Right lobe of liver (tissue), 6 donors: Measurements from ENCODE around the gene OLFM2. TPM values are rescaled to one million over a fixed set of nuclear protein-coding genes. Genes with fewer than 3 reads are reported as not detected.

Experiments
- ATAC-seq, 4 donors: fragments of 200-7000 bp; cut with Tn5 transposase; one replicate each; pipeline ENCODE4 v1.9.1; 2020; ENCODE audit warnings: mild to moderate bottlenecking in 4 of 4, moderate library complexity in 4 of 4
- DNase-seq, 3 donors: peaks; one replicate each; pipeline ENCODE4 v3.0.0-alpha.2; 2020
- H3K27ac ChIP-seq, 3 donors: fragments of 200-600 bp; one replicate each; pipeline ENCODE4 v1.8.0; 2022
- H3K27me3 ChIP-seq, 2 donors: fragments of 200-600 bp; one replicate each; pipeline ENCODE4 v1.8.0; 2022
- H3K36me3 ChIP-seq, 4 donors: fragments of 200-600 bp; sonication (generic) in 1 of 4; one replicate each; pipeline versions ENCODE4 v1.5.1 to v1.8.0; 2017 to 2022; ENCODE audit warnings: control low read depth in 1 of 4
- H3K4me1 ChIP-seq, 4 donors: fragments of 200-600 bp; sonication (generic) in 1 of 4; one replicate each; pipeline versions ENCODE4 v1.5.1 to v1.8.0; 2017 to 2022; ENCODE audit warnings: control low read depth in 1 of 4
- H3K4me3 ChIP-seq, 3 donors: fragments of 200-600 bp; one replicate each; pipeline ENCODE4 v1.8.0; 2022
- H3K9me3 ChIP-seq, 4 donors: fragments of 200-600 bp; sonication (generic) in 1 of 4; one replicate each; pipeline versions ENCODE4 v1.5.1 to v1.8.0; 2017 to 2022; ENCODE audit warnings: control low read depth in 1 of 4
- CTCF ChIP-seq, 4 donors: fragments of 200-600 bp in 3 of 4; fragments of 450-650 bp in 1 of 4; IDR thresholded peaks; one replicate each; pipeline versions ENCODE4 v1.5.1 to v1.8.0; 2016 to 2022; ENCODE audit warnings: antibody characterized with exemption in 4 of 4, mild to moderate bottlenecking in 2 of 4
- POLR2A ChIP-seq: fragments of 450-650 bp; IDR thresholded peaks from one replicate; pipeline ENCODE4 v1.6.1; 2017; ENCODE audit warnings: antibody characterized with exemption, mild to moderate bottlenecking
- WGBS: methylation state at CpG from one replicate; pipeline ENCODE4 v1.1.6; 2018; ENCODE audit warnings: low coverage, low lambda C conversion rate; ENCODE audit not compliant: insufficient coverage; ENCODE audit errors: missing lambda C conversion rate; 5-methylcytosine and 5-hydroxymethylcytosine counted together
- intact Hi-C, 2 donors: fragments of 100-400 bp; cut with DNase I; formaldehyde crosslinking; loops; one replicate each; pipeline versions ENCODE4 v1.11.2 to v1.14.1; 2022
- total RNA-seq, 6 experiments: library from RNA; depleted of rRNA in 2 of 6; stranded (reverse); fragments of >200 nt in 2 of 6; fragmentation: NEBNext Ultra II Directional in 3 of 6; extraction: Animal tissue kit (Norgen Biotek cat#: 25700) in 3 of 6; gene quantifications; one replicate each; pipeline versions ENCODE4 v1.1.0 to v1.2.4, GENCODE V29; 2016 to 2023
- donor health status: DM: no; HTN: yes; CAD: no.
- donor health status: DM: no; HTN: no; CAD: no.
- donor health status: DM: no; HTN: no; CAD: no.
- donor health status: DM: no; HTN: yes; CAD: no.
- donor health status: DM: no; HTN: yes; CAD: no.

The OLFM2 gene
- total RNA-seq, 6 experiments from 2014 or later = 3.8 to 72.5 (median 31.8) TPM

- ATAC-seq (no peak), DNase-seq (peak in 1 of 3 donors; percentile 31)
- WGBS = 50% methylated on average over 1 of the region's 95 CpGs
Measured at GRCh38 chr19:9913237-9914000, 22.9 kb downstream of the OLFM2 start.

GRCh38 chr19:9912551-9913236 lies 23.6 kb downstream of the OLFM2 start:
- H3K27me3 ChIP-seq = no peaks in the 10 kb centered on the region
- no peak for ATAC-seq
- H3K36me3 ChIP-seq = no peaks in the 10 kb centered on the region
- no peak overlapping the region for H3K4me3 ChIP-seq
- TF ChIP-seq POLR2A = no peak
- no peaks in the 10 kb centered on the region for H3K9me3 ChIP-seq
- no peak for DNase-seq
- H3K4me1 ChIP-seq = peaks cover 0 to 11% (median 0%) of the 10 kb centered on the region in 4 donors
- H3K27ac ChIP-seq = no peak overlapping the region
- intact Hi-C loops = no loop called here
- 30% methylated on average over 12 of the region's 24 CpGs for WGBS

More at GRCh38 chr19:9913237-9914000, 22.9 kb downstream of the OLFM2 start:
- Histone ChIP-seq H3K36me3 (no peaks in the 10 kb centered on the region), H3K27me3 (no peaks in the 10 kb centered on the region), H3K4me3 (peak overlapping the region; percentile 38 to 51 (median 50)), H3K9me3 (no peaks in the 10 kb centered on the region), H3K27ac (no peak overlapping the region), H3K4me1 (peaks cover 0 to 11% (median 0%) of the 10 kb centered on the region in 4 donors)
- TF ChIP-seq CTCF (IDR thresholded peaks at IDR 0.05) (no peak), POLR2A (no peak)
- intact Hi-C loops = no loop called here

GRCh38 chr19:9911524-9912185 lies 24.7 kb downstream of the OLFM2 start:
- Histone ChIP-seq H3K4me1 (peaks cover 0 to 11% (median 0%) of the 10 kb centered on the region in 4 donors), H3K27ac (no peak overlapping the region), H3K27me3 (no peaks in the 10 kb centered on the region), H3K36me3 (no peaks in the 10 kb centered on the region), H3K9me3 (no peaks in the 10 kb centered on the region), H3K4me3 (no peak overlapping the region)
- WGBS = 69% methylated on average over 5 of the region's 6 CpGs
- TF ChIP-seq POLR2A = no peak
- no peak for TF ChIP-seq CTCF (IDR thresholded peaks at IDR 0.05)
- intact Hi-C loops = no loop called here
- DNase-seq = no peak
- ATAC-seq = no peak

GRCh38 chr19:9910625-9911024 lies 25.7 kb downstream of the OLFM2 start:
- H3K4me1 ChIP-seq = peaks cover 0 to 11% (median 0%) of the 10 kb centered on the region in 4 donors
- no peak for TF ChIP-seq POLR2A
- no peak for TF ChIP-seq CTCF (IDR thresholded peaks at IDR 0.05)
- no peak overlapping the region for H3K4me3 ChIP-seq
- no peak overlapping the region for H3K27ac ChIP-seq
- H3K36me3 ChIP-seq = no peaks in the 10 kb centered on the region
- no peaks in the 10 kb centered on the region for H3K9me3 ChIP-seq
- intact Hi-C loops = no loop called here
- WGBS = 20% methylated on average over 1 of the region's 1 CpG
- no peak for ATAC-seq
- DNase-seq = no peak
- H3K27me3 ChIP-seq = no peaks in the 10 kb centered on the region
